Prostate gland (tissue), 2 donors: Measurements from ENCODE around the gene TMCC1. TPM values are rescaled to one million over a fixed set of nuclear protein-coding genes. Genes with fewer than 3 reads are reported as not detected.

Experiments used
- DNase-seq: peaks from one replicate; pipeline ENCODE4 v3.0.0-alpha.2; 2019; ENCODE audit warnings: low spot score
- H3K27ac ChIP-seq, 2 donors: fragments of 200-600 bp; sonication (generic); 2 replicates each; pipeline ENCODE4 v1.5.1; 2017 to 2019
- H3K27me3 ChIP-seq: fragments of 200-600 bp; sonication (generic); replicated peaks from 2 replicates; pipeline ENCODE4 v1.5.1; 2019; ENCODE audit not compliant: insufficient read depth
- H3K36me3 ChIP-seq, 2 donors: fragments of 200-600 bp; sonication (generic); 1 replicate in 1 of 2; 2 replicates in 1 of 2; pipeline versions ENCODE4 v1.5.1 to v1.8.1; 2017 to 2019
- H3K4me1 ChIP-seq: fragments of 200-600 bp; sonication (generic); replicated peaks from 2 replicates; pipeline ENCODE4 v1.5.1; 2019
- H3K4me3 ChIP-seq, 2 donors: fragments of 200-600 bp; sonication (generic); 2 replicates each; pipeline ENCODE4 v1.5.1; 2017 to 2019
- H3K9me3 ChIP-seq: fragments of 200-600 bp; sonication (generic); 2 replicates; pipeline ENCODE4 v1.5.1; 2017
- POLR2A ChIP-seq: fragments of 450-650 bp; IDR thresholded peaks from one replicate; pipeline ENCODE4 v1.6.1; 2016; ENCODE audit warnings: antibody characterized with exemption, mild to moderate bottlenecking
- POLR2AphosphoS5 ChIP-seq: sonication (generic); formaldehyde crosslinking; IDR thresholded peaks from one replicate; pipeline ENCODE4 v1.6.1; 2017; ENCODE audit warnings: antibody characterized with exemption
- WGBS: methylation state at CpG from one replicate; pipeline ENCODE4 v1.1.5; 2018; 5-methylcytosine and 5-hydroxymethylcytosine counted together
- intact Hi-C: fragments of 100-400 bp; cut with DNase I; formaldehyde crosslinking; loops from one replicate; pipeline ENCODE4 v1.14.2; 2022
- small RNA-seq, 2 donors: library from RNA; depleted of rRNA; stranded (forward); fragments of <200 nt; gene quantifications; one replicate each; pipeline ENCODE3, GENCODE V24; 2016
- total RNA-seq, 2 donors: library from RNA; depleted of rRNA; stranded (reverse); fragments of >200 nt; gene quantifications; one replicate each; pipeline ENCODE4 v1.1.0, GENCODE V29; 2016
- TF ChIP-seq, protein P1 (sequence below), 4 experiments: fragments of 200-600 bp in 2 of 4; fragments of 450-650 bp in 2 of 4; sonication (generic) in 2 of 4; IDR thresholded peaks; 1 replicate in 3 of 4; 2 replicates in 1 of 4; pipeline ENCODE4 v1.5.1; 2016 to 2019; ENCODE audit warnings: antibody characterized with exemption in 4 of 4, mild to moderate bottlenecking in 2 of 4, moderate library complexity in 2 of 4

TMCC1 gene
- total RNA-seq, 2 donors from 2014 or later: 27.6 to 43.9 TPM

DNA sequence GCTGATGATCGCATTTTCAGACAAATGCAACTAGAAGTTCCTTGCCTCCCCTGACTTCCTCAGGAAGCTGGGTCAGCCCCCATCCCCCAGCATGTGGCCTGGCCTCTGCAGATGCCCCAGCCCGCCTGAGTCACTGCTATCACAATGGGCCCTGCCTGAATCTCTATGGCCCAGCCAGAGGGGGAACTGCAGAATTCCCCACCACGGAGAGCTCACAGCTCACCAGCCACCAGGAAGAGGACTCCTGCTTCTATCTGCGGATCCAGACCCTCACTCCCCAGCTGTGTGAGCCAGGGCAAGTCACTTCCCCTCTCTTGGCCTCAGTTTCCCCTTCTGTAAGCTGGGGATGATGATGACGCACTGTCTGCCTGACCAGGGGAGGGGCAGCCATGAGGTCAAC, 293.9 kb downstream of the TMCC1 start:
- Histone ChIP-seq H3K27ac (peak overlapping the region; percentile 6 to 35), H3K9me3 (no peaks in the 10 kb centered on the region), H3K4me3 (no peak overlapping the region), H3K27me3 (no peaks in the 10 kb centered on the region), H3K4me1 (peaks cover 5% of the 10 kb centered on the region), H3K36me3 (no peaks in the 10 kb centered on the region)
- DNase-seq: no peak
- TF ChIP-seq, protein P1, sequence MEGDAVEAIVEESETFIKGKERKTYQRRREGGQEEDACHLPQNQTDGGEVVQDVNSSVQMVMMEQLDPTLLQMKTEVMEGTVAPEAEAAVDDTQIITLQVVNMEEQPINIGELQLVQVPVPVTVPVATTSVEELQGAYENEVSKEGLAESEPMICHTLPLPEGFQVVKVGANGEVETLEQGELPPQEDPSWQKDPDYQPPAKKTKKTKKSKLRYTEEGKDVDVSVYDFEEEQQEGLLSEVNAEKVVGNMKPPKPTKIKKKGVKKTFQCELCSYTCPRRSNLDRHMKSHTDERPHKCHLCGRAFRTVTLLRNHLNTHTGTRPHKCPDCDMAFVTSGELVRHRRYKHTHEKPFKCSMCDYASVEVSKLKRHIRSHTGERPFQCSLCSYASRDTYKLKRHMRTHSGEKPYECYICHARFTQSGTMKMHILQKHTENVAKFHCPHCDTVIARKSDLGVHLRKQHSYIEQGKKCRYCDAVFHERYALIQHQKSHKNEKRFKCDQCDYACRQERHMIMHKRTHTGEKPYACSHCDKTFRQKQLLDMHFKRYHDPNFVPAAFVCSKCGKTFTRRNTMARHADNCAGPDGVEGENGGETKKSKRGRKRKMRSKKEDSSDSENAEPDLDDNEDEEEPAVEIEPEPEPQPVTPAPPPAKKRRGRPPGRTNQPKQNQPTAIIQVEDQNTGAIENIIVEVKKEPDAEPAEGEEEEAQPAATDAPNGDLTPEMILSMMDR (IDR thresholded peaks at IDR 0.05): no peak
- TF ChIP-seq POLR2A: no peak
- TF ChIP-seq POLR2AphosphoS5: no peak
- intact Hi-C loops: loop anchor here (10.0 kb wide), 1 partner anchor 115 kb away; no protein-coding TSS in a partner anchor
- WGBS: 73% methylated on average over 5 of the region's 5 CpGs

DNA sequence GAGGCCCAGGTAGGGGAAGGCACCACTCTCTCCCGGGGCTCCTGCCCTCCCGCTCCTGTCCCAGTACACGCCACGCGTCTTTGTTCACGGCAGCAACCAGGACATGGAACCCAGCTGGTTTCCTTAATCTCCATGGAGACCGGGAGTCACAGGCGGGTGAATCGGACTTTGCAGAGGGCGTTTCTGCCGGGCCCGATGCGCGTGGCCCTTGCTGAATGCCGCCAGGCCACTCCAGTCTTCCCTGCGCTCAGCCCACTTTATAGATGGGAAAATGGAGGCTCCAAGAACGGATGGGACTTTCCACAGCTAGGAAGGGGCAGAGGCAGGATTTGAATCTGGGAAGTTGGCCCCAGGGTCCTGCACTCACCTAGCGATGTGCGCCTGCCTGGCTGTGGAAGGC, 294.4 kb downstream of the TMCC1 start:
- H3K4me3 ChIP-seq: no peak overlapping the region

DNA sequence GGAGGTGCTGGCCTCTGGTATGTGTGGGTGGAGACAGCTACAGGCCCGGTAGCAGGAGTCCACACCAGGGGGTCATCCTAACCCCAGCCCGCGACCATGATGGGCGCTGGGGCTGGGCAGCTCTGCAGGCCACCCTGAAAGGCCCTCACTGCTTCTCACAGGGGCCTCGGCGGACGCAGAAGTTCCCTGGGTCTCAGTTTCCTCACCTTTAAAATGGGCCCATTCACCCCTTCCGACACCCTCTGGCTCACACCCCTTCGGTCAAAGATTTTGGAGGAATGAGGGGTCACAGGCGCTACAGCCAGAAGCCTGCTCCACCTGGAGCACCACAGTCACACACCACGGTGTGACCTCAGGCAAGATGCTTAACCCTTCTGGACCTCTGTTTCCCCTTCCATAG, 295.0 kb downstream of the TMCC1 start:
- no peaks in the 10 kb centered on the region for H3K36me3 ChIP-seq
- TF ChIP-seq POLR2AphosphoS5: no peak
- TF ChIP-seq POLR2A: no peak
- WGBS: 91% methylated on average over 11 of the region's 11 CpGs
- H3K27ac ChIP-seq: peak overlapping the region; percentile 61 to 72
- no peak for DNase-seq
- no peak overlapping the region for H3K4me3 ChIP-seq
- H3K9me3 ChIP-seq: no peaks in the 10 kb centered on the region
- no peaks in the 10 kb centered on the region for H3K27me3 ChIP-seq
- intact Hi-C loops: loop anchor here (10.0 kb wide), 1 partner anchor 114 kb away; no protein-coding TSS in a partner anchor
- H3K4me1 ChIP-seq: peaks cover 14% of the 10 kb centered on the region

More for the DNA sequence above, 294.4 kb downstream of the TMCC1 start:
- intact Hi-C loops: loop anchor here (10.0 kb wide), 1 partner anchor 114 kb away; no protein-coding TSS in a partner anchor
- Histone ChIP-seq H3K36me3 (no peaks in the 10 kb centered on the region), H3K4me1 (peaks cover 8% of the 10 kb centered on the region), H3K9me3 (no peaks in the 10 kb centered on the region), H3K27me3 (no peaks in the 10 kb centered on the region), H3K27ac (peak overlapping the region in 1 of 2 donors; percentile 13)
- TF ChIP-seq POLR2A (no peak), POLR2AphosphoS5 (no peak)
- TF ChIP-seq, protein P1 (IDR thresholded peaks at IDR 0.05): no peak
- 86% methylated on average over 19 of the region's 19 CpGs for WGBS
- no peak for DNase-seq

DNA sequence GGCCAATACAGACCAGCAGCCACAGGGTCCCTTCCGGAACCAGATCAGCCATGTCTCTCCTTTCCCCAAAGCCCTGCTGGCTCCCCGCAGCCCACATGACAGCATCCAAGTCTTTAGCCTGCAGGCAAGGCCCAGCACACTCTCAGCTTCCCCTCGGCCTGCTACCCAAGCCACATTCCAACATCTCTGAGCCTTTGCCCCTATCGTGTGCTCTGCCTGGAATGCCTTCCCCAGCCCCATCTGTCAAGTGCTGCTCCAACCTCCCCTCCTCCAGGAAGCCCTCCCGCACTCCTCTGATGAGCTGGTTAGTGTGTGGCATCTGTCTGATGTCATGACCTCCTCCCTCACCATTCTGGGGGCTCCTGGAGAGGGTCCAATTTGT, 295.5 kb downstream of the TMCC1 start:
- H3K27me3 ChIP-seq: no peaks in the 10 kb centered on the region
- H3K27ac ChIP-seq: peak overlapping the region; percentile 61 to 72
- WGBS: 37% methylated on average over 5 of the region's 5 CpGs
- TF ChIP-seq POLR2A (no peak), POLR2AphosphoS5 (no peak)
- TF ChIP-seq, protein P1 (IDR thresholded peaks at IDR 0.05): no peak
- DNase-seq: no peak
- no peaks in the 10 kb centered on the region for H3K36me3 ChIP-seq
- intact Hi-C loops: loop anchor here (10.0 kb wide), 1 partner anchor 113 kb away; no protein-coding TSS in a partner anchor
- no peak overlapping the region for H3K4me3 ChIP-seq
- H3K9me3 ChIP-seq: no peaks in the 10 kb centered on the region
- peaks cover 15% of the 10 kb centered on the region for H3K4me1 ChIP-seq

Small RNA genes within 50 kb of the gene (small RNA-seq; reads per million reads assigned to genes)
- gene RF00026 (0 reads per million in 2 donors), gene RNY3P13 (0 reads per million in 2 donors)

Other genes starting within 250 kb of the TMCC1 start
- under 1 TPM in 1 of 2 donors, not detected in 1; 0.97 TPM for gene TRH, start 81.0 kb upstream of the TMCC1 start, total RNA-seq
- not detected for gene ALG1L2, start 188.1 kb upstream of the TMCC1 start, total RNA-seq